Endothelial cell of umbilical vein (primary cell): ENCODE measurements around the gene ZC3H13.

Experiments
- EZH2 ChIP-seq: IDR thresholded peaks from 2 replicates; pipeline ENCODE4 v1.6.1; 2012; ENCODE audit warnings: borderline replicate concordance, low read depth, mild to moderate bottlenecking, moderate library complexity, low read length, inconsistent platforms; ENCODE audit not compliant: severe bottlenecking
- JUN ChIP-seq: IDR thresholded peaks from 2 replicates; pipeline ENCODE4 v1.6.1; 2011; ENCODE audit warnings: borderline replicate concordance, low read depth; ENCODE audit not compliant: insufficient read length, insufficient read depth
- MYC ChIP-seq: IDR thresholded peaks from one replicate; pipeline ENCODE4 v1.6.1; 2011; ENCODE audit warnings: mild to moderate bottlenecking, low read depth, low read length
- POLR2A ChIP-seq: IDR thresholded peaks from 2 replicates; pipeline ENCODE4 v1.6.1; 2012; ENCODE audit warnings: low read depth, mild to moderate bottlenecking, control low read depth, low read length
- POLR2AphosphoS5 ChIP-seq: IDR thresholded peaks from 2 replicates; pipeline ENCODE4 v1.6.1; 2012; ENCODE audit warnings: low read depth, mild to moderate bottlenecking, control low read depth, low read length, moderate library complexity; ENCODE audit not compliant: insufficient read depth
- TF ChIP-seq, protein P1 (sequence below), 2 donors: IDR thresholded peaks; 1 replicate in 1 of 2; 2 replicates in 1 of 2; pipeline ENCODE4 v1.5.1; 2011; ENCODE audit warnings: low read length in 2 of 2, mild to moderate bottlenecking in 2 of 2, moderate library complexity in 2 of 2, control low read depth in 1 of 2, inconsistent platforms in 1 of 2, low read depth in 1 of 2; ENCODE audit not compliant: insufficient read depth in 1 of 2; ENCODE audit errors: extremely low read depth in 1 of 2
- TF ChIP-seq, protein P2 (sequence below): IDR thresholded peaks from 2 replicates; pipeline ENCODE4 v1.6.1; 2011; ENCODE audit not compliant: insufficient read depth, insufficient read length

DNA sequence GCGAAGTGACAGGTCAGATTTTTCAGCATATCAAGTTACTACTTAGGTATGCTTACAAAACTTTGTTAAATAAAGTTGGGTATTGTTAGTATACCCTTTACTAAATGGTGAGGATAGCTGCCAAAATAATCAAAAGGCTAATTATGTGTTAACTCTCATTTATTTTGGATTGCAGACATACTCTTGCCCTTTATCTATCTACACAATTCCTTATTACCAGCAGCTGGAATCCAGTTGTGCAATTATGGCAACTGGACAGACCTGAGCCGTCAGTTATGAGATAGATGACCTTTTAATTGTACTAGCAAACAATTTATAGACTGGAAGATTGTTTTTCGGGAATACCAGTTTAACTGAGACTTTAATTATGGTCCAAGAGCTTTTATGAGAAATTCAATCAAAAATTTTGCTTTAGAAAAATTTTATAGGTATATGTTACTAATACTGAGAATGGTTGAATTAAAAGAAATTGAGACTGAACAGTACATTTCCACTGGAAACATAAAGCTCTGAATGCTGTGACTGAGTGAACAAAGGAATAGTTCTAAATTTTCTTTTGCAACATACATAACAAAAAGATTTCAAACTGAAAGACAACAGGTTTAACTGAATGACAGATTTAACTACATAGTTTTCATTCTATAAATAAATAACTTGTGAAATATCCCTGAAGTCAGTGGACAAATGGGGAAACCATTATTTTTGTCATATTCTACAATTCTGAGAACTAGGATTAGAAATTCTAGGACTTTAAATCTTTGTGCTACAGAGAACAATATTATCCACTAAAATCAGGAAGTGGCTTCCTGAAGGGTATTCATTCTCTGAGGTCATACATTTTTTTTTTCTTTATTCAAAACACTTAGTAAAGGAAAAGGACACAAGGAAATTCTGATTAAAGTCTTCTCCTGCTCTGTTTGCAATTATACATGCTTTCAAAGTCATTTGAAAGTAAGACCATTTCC lies 97.4 kb downstream of the ZC3H13 start:
- TF ChIP-seq JUN = peak; percentile 27
- TF ChIP-seq EZH2 = no peak
- TF ChIP-seq, protein P1, sequence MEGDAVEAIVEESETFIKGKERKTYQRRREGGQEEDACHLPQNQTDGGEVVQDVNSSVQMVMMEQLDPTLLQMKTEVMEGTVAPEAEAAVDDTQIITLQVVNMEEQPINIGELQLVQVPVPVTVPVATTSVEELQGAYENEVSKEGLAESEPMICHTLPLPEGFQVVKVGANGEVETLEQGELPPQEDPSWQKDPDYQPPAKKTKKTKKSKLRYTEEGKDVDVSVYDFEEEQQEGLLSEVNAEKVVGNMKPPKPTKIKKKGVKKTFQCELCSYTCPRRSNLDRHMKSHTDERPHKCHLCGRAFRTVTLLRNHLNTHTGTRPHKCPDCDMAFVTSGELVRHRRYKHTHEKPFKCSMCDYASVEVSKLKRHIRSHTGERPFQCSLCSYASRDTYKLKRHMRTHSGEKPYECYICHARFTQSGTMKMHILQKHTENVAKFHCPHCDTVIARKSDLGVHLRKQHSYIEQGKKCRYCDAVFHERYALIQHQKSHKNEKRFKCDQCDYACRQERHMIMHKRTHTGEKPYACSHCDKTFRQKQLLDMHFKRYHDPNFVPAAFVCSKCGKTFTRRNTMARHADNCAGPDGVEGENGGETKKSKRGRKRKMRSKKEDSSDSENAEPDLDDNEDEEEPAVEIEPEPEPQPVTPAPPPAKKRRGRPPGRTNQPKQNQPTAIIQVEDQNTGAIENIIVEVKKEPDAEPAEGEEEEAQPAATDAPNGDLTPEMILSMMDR (IDR thresholded peaks at IDR 0.05; ENCODE audit: extremely low read depth in 1 of 2, insufficient read depth in 1 of 2, low read depth in 1 of 2, low read length in 2 of 2) = no peak
- TF ChIP-seq MYC = no peak
- TF ChIP-seq POLR2A = no peak
- no peak for TF ChIP-seq POLR2AphosphoS5
- TF ChIP-seq, protein P2, sequence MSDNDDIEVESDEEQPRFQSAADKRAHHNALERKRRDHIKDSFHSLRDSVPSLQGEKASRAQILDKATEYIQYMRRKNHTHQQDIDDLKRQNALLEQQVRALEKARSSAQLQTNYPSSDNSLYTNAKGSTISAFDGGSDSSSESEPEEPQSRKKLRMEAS = no peak
